ENCODE results near the gene MAGEA11.
"Not testable (repeated sequence)": the region's sequence is repeated elsewhere in the genome, so short reads cannot be mapped to it uniquely, and the experiment has no call there.

The MAGEA11 gene, protein sequence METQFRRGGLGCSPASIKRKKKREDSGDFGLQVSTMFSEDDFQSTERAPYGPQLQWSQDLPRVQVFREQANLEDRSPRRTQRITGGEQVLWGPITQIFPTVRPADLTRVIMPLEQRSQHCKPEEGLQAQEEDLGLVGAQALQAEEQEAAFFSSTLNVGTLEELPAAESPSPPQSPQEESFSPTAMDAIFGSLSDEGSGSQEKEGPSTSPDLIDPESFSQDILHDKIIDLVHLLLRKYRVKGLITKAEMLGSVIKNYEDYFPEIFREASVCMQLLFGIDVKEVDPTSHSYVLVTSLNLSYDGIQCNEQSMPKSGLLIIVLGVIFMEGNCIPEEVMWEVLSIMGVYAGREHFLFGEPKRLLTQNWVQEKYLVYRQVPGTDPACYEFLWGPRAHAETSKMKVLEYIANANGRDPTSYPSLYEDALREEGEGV

DNA sequence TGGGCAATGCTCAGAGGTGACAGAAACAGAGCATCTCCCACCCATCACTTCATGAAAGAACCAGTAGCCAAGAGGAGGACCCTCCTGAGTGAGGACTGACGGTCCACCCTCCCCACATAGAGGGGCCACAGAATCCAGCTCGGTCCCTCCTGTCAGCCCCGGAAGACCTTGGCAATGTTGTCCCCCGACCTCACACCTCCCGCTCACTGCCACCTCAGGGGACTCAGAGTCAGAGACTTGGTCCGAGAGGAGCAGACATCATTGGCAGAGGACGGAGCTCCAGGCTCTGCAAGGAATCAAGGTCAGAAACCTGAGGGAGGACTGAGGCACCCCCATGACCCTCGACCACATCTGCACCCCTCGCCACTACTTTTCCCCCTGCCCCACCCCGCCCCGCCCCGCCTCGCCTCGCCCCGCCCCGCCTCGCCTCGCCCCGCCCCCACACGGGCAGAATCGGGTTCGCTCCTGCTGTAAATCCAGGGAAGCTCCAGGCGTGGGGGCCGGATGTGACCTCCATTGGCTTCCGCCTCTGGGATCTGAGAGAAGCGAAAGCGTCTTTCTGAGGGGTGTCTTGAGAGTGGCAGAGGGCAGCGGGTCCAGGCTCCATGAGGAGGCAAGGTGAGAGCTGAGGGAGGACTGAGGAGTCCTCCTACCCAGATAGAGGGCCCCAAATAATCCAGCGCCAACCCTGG is at the start of gene MAGEA11:
TSS of gene MAGEA11 (plus strand) at position 516 of the 692 bp plus-strand sequence. CDS start 1,100 bp downstream, outside the sequence.
- no peak for DNase-seq

DNA sequence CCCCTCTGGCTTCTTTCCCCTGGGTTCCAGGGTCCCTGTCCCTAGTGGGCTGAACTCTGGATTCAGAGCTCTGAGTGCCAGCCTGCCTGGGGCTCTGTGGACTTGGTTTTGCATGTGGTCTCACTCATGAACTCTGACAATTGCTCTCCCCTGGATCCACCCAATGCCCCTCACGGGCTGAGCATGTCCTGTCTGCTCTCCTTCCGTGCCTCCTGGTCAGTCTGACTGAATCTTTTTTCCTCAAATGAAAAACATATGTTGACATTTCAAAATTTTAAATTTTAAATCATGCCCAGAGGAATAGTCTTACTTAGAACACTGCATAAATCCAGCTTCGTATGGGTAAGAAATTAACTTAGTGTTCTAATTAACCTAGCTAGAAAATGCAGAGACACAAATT is 36.8 kb upstream of the MAGEA11 start:
- DNase-seq, result not testable (repeated sequence)

DNA sequence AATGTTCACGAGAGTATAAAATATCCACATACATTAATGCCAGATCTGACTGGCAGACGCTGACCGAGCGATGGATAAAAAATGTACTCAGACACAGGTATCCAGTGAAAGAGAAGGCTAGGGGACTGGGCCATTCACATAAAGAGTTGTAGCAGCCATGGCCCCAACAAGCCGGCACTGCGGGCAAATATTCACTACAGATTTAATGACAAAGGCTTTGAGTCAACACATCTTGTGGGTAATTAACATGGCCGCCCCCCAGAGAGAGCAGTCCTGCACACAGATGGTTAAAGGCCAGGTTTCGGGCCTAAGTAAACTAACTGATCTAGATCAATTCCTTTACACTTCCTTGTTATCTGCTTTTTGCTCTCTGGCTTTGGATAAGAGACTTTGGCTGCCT is 36.3 kb upstream of the MAGEA11 start:
- DNase-seq, result not testable (repeated sequence)

DNA sequence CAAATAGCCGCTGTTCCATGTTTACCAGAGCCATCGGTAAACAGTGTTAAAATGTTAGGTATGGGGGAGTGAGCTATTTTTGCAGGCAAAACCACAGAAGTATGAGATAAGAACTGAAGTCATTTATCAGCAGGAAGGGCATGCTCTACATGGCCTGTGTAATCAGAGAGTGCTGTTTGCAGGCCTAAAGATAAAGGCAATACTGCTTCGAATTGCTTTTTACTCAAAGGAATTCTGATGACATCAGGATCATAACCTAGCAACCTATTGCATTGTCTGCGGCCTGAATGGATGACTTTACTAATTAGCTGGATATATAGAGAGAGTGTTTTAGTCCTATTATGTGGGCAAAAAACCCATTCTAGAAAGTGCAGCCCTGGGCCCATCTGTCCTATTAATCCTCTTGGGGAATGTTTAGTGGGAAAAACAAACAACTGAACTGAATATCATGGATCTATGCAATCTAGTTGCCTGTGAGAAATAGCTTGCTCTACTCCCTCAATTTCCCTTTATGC is 32.6 kb upstream of the MAGEA11 start:
- not testable (repeated sequence) for DNase-seq

DNA sequence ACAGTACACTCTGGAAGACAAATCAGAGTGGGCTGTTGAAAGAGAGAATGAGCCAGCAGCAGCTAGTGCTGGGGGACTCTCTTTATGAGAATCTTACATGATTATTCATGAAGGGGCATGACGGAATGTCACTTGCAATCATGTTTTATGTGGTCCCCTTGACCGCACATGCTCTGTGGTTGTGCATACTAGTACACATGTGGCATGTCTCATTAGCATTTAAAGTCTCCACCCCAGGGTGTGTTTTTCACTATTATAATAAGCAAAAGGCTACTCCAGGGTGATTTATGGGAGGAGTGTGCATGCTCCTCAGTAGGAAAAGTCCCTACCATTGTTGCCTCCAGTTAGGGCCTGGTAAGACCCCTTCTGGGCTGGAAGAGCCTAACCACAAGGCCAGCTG is 30.7 kb upstream of the MAGEA11 start:
- no peak for DNase-seq

DNA sequence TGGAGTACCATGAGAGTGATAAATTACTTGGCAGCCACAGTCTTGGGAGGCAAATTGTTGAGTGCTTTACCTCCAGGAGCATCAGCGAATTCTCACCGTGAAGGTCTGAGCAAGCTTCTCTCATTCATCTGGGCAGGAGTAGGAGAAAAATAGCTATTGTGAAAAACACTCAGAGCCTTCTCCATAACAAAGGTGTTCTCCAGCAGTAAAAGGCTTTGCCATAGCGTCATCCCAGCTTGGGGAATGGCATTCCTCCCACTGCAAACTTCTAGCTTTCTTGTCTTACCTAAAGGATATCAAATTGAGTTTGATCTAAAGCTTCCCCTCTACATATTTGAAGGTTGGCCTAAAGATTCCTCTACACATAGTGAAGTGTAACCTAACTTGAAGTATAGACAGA is 29.8 kb upstream of the MAGEA11 start:
- DNase-seq, result no peak

DNA sequence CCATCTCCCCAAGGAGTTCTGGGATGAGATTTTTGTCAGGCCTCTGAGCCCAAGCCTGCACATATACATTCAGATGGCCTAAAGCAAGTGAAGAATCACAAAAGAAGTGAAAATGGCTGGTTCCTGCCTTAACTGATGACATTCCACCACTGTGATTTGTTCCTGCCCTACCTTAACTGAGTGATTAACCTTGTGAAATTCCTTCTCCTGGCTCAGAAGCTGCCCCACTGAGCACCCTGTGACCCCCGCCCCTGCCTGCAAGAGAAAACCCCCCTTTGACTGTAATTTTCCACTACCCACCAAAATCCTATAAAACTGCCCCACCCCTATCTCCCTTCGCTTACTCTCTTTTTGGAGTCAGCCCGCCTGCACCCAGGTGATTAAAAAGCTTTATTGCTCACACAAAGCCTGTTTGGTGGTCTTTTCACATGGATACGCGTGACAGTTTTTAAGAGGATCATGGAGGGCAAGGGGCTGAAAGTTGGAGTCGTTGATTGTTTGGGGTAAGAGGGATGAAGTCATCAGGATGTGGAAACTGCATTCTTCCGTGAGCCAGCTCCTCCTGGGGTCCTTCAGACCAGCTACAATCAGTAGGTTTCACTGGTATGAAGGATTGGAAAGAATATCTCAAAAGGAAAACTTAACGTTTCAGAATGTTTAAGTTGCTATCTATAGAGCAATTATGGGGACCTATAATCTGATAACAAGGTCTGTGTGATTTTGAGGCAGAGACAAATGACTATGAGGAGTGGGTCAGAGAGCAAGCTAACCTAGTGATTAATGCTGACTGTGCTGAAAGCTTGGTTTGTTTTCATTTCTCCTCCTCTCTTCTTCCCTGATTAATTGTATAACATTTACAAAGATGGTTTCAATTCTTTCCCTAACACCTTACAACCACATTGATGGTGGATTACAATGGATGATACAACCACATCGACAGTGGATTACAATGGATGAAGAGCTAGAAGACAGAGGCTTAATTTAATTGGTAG is 28.6 kb upstream of the MAGEA11 start:
- no peak for DNase-seq

DNA sequence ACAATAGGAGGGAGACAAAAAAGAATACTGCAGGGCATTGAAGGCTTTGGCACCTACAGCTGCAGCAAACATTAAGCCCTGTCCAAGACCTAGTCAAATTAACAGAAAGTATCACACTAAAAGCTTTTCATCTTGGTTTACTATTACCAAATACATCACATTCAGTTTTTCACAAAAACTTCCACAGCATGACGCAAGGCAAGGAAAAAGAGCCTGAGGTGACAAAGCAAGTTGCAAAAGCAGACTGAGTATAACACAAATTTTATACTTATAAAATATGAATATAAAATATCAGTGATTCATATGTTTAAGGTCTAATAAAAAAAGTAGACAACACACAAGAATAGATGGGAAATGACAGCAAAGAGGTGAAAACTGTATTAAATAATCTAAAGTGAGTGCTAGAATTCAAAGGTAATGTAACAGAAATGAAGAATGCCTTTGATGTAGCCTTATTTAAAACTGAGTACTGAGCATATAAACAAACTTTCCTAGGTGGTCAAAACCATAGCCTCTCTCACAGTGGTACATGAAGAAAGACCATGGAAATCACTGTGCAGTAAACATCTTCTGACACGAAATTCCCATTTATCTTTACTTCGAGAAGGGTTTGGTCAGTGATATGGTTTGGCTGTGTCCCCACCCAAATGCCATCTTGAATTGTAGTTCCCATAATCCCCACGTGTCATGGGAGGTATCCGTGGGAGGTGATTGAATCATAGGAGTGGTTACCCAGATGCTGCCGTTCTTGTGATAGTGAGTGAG is 27.7 kb upstream of the MAGEA11 start:
- DNase-seq, result no peak

DNA sequence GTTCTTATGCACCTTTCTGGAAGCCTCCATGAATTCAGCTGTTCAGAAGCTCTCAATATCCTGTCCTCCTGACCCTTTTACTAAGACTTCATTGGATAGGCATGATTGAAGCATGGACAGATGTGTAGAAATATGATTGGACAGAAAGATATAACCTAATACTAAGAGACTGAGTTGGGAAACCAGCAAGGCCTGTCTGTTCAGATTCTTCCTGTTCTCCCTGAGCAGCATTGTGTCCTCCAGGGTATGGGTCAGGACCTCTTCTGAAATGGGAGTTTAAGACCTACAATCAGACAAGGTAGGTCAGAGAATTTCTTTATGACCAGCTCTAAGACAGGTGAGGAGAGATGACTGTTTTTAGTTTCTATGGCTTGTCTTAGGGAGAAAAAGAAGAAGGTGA is 23.9 kb upstream of the MAGEA11 start:
- no peak for DNase-seq

DNA sequence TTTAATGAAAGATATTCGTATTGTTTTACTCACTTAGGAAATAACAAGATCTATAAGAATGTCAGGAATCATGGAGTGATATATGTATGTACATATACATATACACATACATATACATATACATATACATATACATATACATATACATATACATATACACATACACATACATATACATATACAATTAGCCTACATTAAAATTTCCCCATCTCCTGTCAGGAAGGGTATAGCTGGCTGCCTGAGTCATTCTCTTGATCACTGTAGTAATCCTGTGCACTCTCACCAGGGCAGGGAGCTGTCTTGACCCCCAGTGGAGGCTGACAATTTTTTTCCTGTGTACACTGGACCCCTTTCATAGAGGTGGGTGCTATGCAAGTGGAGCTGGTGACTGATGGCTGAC is 23.3 kb upstream of the MAGEA11 start:
- no peak for DNase-seq

DNA sequence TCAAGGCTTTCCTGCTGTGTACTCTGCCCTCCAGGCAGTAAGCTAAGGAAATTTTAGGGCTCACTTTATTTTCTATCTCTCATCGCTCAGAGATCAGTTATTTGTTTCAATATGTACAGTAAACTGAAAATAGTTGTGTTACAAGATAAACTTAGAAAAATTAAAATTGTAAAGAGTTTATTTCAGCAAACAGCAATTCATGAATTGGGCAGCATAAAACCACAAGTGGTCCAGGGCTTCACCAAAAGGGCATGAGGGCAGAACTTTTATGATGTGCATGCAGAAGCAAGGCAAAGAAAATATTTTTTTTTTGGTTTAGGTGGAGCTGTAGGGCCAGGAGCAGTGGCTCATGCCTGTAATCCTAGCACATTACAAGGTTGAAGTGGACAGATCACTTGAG is 20.1 kb upstream of the MAGEA11 start:
- no peak for DNase-seq

DNA sequence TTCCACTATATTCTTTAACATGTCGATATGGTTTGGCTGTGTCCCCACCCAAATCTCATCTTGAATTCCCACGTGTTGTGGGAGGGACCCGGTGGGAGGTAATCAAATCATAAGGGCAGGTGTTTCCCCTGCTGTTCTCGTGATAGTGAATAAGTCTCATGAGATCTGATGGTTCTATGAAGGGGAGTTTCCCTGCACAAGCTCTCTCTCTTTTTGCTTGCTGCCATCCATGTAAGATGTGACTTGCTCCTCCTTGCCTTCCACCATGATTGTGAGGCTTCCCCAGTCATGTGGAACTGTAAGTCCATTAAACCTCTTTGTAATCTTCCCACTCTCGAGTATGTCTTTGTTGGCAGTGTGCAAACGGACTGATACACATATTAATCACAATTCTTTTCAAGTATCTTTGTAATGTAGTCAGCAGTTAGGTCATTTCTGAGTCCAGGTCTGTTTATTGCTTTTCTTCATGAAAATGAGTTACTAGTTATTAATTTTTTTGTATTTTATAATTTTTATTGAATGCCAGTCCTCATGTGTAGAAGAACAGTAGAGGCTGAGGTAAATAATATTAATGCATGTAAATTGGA is 19.1 kb upstream of the MAGEA11 start:
- not testable (repeated sequence) for DNase-seq

DNA sequence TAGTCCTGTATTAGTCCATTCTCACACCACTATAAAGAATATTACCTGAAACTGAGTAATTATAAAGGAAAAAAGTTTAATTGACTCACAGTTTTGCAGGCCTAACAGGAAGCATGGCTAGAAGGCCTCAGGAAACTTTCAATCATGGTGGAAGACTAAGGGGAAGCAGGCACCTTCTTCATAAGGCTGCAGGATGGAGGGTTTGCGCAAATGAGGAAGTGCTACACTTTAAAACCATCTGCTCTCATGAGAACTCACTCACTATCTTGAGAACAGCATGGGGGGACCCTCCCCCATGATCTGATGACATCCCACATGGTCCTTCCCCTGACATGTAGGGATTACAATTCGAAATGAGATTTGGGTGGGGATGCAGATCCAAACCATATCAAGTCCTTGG is 12.1 kb upstream of the MAGEA11 start:
- DNase-seq, result no peak

DNA sequence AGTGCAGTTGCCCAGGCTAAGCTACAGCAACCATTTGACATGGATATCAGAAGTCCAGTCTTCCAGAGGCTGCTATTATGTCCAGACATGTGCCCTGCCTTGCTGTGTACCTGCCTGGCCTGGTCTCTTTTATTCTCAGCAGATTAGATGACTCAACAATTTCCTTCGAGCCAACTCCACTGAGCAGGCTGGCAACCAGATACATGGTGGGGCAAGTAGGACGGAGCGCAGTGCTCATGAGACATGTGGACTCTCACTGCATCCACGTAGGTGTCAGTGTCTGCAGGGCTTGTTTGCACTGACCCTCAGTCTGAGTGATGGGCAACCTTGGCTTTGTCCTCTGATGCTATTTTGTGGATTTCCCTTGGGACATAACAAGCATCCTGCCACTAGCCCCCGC is 7.2 kb upstream of the MAGEA11 start:
- no peak for DNase-seq

DNA sequence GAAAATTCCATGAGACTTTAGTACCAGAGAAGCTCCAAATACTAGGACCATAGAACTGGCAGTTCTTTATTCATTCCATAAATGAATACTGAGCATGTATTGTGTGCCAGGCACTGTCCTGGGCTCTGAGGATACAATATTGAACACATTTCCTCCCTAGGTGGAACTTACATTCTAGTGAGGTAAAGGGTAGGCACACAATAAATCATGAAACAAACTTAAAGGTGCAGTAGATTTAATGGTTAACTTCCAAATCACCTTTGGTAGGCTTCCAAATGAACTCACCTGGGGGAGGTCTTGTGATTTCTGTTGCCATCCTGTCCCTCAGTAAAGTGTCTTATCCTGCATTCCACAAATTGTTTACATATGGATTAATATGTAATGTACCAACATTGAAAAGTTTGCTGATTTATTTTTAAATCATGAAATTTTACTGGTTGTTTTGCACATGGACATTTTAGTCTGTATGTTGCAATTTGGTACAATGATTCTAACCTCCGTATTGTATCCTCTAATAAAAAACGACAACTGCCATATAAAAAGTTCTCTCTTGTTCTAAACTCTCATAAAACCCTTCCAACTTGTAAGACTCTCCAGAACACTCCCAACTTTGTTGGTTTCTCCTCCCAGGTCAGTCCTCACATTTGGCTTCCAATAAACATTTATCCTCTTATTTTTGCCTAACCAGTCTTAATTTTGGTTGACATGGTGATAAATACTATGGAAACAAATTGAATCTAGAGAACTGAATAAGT is 4.5 kb upstream of the MAGEA11 start:
- DNase-seq, result no peak

DNA sequence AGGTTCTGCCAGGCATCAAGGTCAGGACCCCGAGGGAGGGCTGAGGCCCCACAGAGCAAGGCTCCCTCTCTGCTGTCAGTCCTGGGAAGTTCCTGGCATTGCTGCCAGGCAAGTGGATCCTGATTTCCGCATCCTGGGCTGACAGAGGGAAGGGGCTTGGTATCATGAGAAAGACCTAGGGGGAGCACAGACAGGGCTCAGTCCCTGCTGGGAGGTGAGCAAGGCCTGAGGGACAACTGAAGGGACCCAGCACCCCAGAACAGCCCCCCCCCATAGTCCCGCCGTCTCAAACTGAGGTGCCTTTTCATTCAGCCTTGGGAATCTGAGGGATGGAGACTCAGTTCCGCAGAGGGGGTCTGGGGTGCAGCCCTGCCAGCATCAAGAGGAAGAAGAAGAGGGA is 971 bp downstream of the MAGEA11 start:
- DNase-seq, result no peak

DNA sequence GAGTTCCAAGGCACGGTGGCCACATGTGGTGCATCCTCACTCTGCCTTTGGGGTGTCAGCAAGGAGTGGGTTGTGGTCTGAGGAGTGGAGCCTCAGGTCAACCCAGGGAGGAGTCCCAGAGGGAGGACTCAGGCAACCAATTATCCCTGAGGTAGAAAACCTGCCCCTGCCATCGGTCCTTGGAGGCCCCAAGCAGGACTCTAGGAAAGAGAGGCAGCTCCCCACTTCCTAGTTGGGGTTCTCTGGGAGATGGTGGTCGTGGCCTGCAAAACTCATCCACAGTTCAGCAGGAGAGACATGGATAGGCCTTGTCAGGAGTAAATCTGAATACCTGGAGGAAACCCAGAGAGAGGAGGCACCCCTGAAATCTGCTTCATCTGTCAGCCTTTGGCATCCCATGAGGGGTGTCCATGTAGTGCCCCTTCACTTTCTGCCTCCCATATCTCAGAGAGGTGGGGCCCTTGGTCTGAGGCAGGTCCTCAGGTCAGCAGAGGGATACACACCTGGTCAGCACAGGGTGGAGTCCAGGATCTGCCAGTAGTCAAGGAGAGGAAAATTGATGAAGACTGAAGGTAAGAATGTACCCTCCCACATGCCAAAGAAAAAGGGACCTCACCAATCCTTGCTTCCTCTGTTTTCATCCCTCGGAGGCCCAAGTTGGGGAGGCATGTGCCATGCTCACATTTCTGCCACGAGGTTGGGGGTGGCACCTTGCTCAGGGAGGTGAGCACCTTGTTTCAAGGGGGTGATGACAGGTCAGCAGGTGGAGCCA is 1.6 kb downstream of the MAGEA11 start:
- DNase-seq, result no peak

DNA sequence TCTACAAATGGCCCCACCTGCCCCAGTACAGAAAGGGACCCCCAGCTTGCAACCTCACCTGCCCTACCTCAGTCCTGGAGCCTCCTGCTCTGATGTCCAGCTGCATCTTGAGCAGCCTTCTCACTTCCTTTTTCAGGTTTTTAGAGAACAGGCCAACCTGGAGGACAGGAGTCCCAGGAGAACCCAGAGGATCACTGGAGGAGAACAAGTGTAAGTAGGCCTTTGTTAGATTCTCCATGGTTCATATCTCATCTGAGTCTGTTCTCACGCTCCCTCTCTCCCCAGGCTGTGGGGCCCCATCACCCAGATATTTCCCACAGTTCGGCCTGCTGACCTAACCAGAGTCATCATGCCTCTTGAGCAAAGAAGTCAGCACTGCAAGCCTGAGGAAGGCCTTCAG is 3.6 kb downstream of the MAGEA11 start:
- no peak for DNase-seq

DNA sequence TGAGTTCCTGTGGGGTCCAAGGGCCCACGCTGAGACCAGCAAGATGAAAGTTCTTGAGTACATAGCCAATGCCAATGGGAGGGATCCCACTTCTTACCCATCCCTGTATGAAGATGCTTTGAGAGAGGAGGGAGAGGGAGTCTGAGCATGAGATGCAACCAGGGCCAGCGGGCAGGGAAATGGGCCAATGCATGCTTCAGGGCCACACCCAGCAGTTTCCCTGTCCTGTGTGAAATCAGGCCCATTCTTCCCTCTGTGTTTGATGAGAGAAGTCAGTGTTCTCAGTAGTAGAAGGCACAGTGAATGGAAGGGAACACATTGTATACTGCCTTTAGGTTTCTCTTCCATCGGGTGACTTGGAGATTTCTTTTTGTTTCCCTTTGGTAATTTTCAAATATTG is 4.8 kb downstream of the MAGEA11 start:
- DNase-seq, result no peak

DNA sequence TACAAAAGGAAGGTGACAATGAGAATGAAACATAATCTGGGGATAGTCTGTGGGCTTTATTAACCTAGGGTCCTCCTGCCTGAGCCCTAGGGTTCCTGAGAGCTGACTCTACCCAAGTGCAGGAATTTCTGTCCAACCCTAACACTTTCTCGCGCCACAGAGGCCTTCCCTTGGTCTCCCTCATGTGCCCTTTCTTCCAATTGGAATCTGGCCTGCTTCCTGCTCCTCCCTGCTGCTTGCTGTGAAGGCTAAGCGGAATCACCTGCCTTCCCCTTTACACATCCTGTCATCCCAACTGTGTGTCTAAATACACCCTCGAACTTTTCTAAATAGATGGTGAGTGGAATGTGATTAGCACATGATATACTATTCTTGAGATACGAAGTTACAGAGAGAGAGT is 5.9 kb downstream of the MAGEA11 start:
- DNase-seq, result no peak

Measured in activated naive CD4-positive, alpha-beta T cell (primary cell).